ENCODE measurements around the gene HSP90AB1.

The HSP90AB1 gene

DNA sequence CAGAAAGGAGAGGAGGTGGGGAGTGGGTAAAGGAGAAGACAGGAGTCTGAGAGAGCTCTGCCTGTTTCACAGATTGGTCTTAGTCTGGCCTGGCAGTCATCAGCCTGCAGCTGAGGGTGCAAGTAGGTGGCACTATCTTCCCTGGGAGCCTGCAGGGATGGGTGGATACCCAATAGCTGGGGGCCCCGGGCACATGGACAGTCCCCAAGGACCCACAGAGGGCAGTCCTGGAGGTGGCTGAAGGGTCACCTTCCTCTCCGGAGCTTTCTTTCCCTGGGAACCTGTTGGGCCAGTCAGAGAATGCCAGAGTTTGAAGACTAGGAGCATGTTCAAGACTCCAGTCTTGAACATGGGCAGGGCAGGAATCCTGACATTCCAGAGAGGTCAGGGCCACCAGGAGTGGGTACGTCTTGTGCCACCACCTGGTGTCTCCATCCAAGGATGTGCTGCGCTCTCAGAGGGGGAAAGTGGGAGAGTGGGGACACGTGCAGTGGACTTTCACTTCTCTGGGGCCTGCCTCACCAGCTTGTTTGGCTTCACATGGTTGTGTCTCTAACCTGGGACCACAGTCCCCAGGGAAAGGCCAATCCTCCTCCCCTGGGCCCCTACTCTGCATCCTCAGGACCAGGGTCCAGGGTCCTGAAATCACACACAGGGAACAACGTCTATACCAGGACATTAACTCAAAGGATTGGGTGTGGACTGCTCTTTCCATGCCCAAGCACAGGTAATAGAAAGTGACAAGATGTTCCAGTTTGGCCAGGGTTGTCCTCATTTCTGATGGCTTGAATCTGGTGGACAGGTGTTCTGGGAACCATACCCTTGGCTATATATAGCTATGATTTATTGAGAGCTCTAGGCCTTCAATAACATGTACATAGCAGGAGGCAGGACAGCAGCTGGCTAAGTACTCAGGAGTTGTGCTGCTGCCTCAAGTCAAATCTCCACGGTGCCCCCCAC is 48.2 kb downstream of the HSP90AB1 start:
- Histone ChIP-seq H3K4me2 (ENCODE audit: low read length) (no peak overlapping the region), H3K4me3 (ENCODE audit: low read length) (no peak overlapping the region), H3K79me2 (ENCODE audit: control insufficient read depth, low read length) (no peaks in the 10 kb centered on the region), H3K4me1 (ENCODE audit: control insufficient read depth, low read length) (no peaks in the 10 kb centered on the region), H3K36me3 (ENCODE audit: control insufficient read depth, low read length) (no peaks in the 10 kb centered on the region; the same call in 1 of the 2 replicates), H3K27me3 (ENCODE audit: control insufficient read depth, low read length) (peaks cover 47% of the 10 kb centered on the region), H3K9me3 (ENCODE audit: control insufficient read depth, insufficient read depth, low read length) (no peaks in the 10 kb centered on the region), H4K20me1 (ENCODE audit: control insufficient read depth, insufficient read depth, low read depth, low read length) (peaks cover 3% of the 10 kb centered on the region; the same call in 1 of the 2 replicates), H3K27ac (ENCODE audit: low read depth, low read length) (no peak overlapping the region), H3K9me2 (replicated peaks; ENCODE audit: control insufficient read depth, low read length) (no peaks in the 10 kb centered on the region), H3F3A (ENCODE audit: control insufficient read depth, insufficient read depth) (no peaks in the 10 kb centered on the region)
- no peak for TF ChIP-seq EZH2phosphoT487 (IDR thresholded peaks at IDR 0.05; ENCODE audit: borderline replicate concordance, low read length)
- TF ChIP-seq CTCF (IDR thresholded peaks at IDR 0.05; ENCODE audit: low read depth, low read length, poor library complexity, severe bottlenecking) = no peak

DNA sequence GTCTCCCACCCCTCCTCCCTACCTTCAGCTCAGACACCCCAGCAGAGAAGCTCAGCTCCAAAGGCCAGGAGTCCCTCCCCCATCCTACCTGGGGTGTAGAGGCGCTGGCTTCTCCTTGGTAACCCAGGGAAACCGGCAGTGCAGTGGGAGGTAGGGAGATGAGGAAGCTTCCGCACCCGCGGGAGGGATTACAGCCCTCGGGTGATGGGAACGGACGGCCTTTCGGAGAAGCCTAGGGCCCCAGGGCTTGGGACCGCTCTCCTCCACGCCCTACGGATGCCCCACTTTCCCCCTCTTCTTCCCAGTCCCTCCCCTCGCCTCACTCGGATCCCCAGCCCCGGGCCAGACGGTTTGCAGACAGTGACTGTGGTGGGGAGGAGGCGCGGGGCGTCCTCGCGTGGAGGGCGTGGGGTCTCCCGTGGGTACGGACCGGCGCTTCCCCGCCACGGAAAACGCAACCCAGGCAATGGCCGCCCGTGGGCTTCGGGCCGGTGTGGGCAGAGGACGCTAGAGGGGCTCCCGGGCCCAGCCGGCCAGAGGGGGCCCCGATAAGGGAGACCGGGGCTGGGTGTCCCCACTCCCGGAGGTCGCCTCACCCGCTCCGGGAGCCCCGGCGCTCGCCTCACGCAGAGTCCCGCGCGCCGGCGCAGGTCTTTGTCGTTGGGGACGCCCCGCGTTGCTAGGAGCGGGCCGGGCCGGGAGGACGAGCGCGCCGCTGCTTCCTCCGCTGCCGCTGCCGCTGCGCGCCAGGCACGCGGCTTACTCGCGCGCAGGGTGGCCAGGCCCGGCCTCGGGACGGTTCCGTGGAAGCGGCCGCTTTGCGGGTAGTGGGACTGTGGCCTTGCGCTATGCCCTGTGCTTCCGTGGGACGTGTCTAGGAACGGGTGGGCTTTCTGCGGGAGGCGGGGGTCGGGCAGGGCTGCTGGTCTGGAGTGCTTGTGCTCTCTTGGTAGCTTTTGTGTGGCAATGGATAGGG is 50.5 kb downstream of the HSP90AB1 start:
- Histone ChIP-seq H3K4me2 (ENCODE audit: low read length) (no peak overlapping the region), H3K36me3 (ENCODE audit: control insufficient read depth, low read length) (peaks cover 14% of the 10 kb centered on the region), H4K20me1 (ENCODE audit: control insufficient read depth, insufficient read depth, low read depth, low read length) (peaks cover 3% of the 10 kb centered on the region; the same call in 1 of the 2 replicates), H3K4me1 (ENCODE audit: control insufficient read depth, low read length) (no peaks in the 10 kb centered on the region), H3K27me3 (ENCODE audit: control insufficient read depth, low read length) (peaks cover 33% of the 10 kb centered on the region), H3K4me3 (ENCODE audit: low read length) (no peak overlapping the region), H3K9me3 (ENCODE audit: control insufficient read depth, insufficient read depth, low read length) (no peaks in the 10 kb centered on the region), H3K9me2 (replicated peaks; ENCODE audit: control insufficient read depth, low read length) (no peaks in the 10 kb centered on the region), H3F3A (ENCODE audit: control insufficient read depth, insufficient read depth) (no peaks in the 10 kb centered on the region), H3K79me2 (ENCODE audit: control insufficient read depth, low read length) (no peaks in the 10 kb centered on the region), H3K27ac (ENCODE audit: low read depth, low read length) (no peak overlapping the region)
- TF ChIP-seq EZH2phosphoT487 (IDR thresholded peaks at IDR 0.05; ENCODE audit: borderline replicate concordance, low read length) = no peak
- no peak for TF ChIP-seq CTCF (IDR thresholded peaks at IDR 0.05; ENCODE audit: low read depth, low read length, poor library complexity, severe bottlenecking)

DNA sequence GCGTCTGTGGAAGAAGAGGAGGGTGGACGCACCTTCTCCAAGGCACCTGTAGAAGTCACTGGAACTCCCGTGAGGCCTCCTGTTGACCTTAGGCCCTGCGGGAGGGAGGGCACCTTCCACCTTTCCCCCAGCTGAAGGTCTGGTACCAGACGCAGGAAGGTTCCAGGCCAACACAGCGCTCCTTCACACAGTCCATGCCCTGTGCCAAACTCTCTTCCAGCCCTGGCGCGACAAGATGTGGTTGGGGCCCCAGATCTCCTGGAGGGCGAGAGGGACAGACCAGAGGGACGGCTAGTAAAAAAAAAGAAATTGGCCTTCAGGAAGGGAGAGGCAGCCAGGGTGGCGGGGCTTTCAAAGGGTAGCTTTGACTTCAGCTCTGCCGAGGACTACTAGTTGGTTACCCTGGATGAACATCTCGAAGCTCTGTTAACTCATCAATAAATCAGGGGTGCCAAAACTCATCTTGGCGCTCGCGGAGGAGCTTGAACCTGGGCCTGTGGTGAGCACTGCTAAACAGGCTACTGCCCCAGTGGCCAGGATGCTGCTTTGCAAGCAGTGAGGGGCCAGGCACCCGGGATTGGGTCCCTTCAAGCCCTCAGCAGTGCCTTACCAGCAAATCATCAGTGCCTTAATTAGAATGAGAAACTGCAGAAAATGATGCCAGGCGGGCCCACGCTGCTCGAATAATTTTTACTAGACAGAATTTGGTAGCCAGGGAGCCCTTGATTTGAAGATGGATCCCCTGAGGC is 51.3 kb downstream of the HSP90AB1 start:
- peaks cover 30% of the 10 kb centered on the region for H3K27me3 ChIP-seq (ENCODE audit: control insufficient read depth, low read length)
- H3K27ac ChIP-seq (ENCODE audit: low read depth, low read length) = no peak overlapping the region
- no peaks in the 10 kb centered on the region for H3K4me1 ChIP-seq (ENCODE audit: control insufficient read depth, low read length)
- H3K9me3 ChIP-seq (ENCODE audit: control insufficient read depth, insufficient read depth, low read length) = no peaks in the 10 kb centered on the region
- H3K36me3 ChIP-seq (ENCODE audit: control insufficient read depth, low read length) = peaks cover 23% of the 10 kb centered on the region
- H3K4me2 ChIP-seq (ENCODE audit: low read length) = no peak overlapping the region
- no peak overlapping the region for H3K4me3 ChIP-seq (ENCODE audit: low read length)
- H3K9me2 ChIP-seq (replicated peaks; ENCODE audit: control insufficient read depth, low read length) = no peaks in the 10 kb centered on the region
- TF ChIP-seq EZH2phosphoT487 (IDR thresholded peaks at IDR 0.05; ENCODE audit: borderline replicate concordance, low read length) (no peak), CTCF (IDR thresholded peaks at IDR 0.05; ENCODE audit: low read depth, low read length, poor library complexity, severe bottlenecking) (no peak)
- H4K20me1 ChIP-seq (ENCODE audit: control insufficient read depth, insufficient read depth, low read depth, low read length) = peaks cover 3% of the 10 kb centered on the region; the same call in 1 of the 2 replicates
- H3K79me2 ChIP-seq (ENCODE audit: control insufficient read depth, low read length) = no peaks in the 10 kb centered on the region
- no peaks in the 10 kb centered on the region for H3F3A ChIP-seq (ENCODE audit: control insufficient read depth, insufficient read depth)
